GM19438 (cell line): Measurements from ENCODE around the gene KRTAP5-6.
"Not testable (repeated sequence)": the region's sequence is repeated elsewhere in the genome, so short reads cannot be mapped to it uniquely, and the experiment has no call there.

ENCODE experiments used
- ATAC-seq: cut with Tn5 transposase; IDR thresholded peaks from one replicate; pipeline ENCODE4 v1.9.1; 2021; ENCODE audit warnings: low read depth; ENCODE audit not compliant: unreplicated experiment

Gene KRTAP5-6

DNA sequence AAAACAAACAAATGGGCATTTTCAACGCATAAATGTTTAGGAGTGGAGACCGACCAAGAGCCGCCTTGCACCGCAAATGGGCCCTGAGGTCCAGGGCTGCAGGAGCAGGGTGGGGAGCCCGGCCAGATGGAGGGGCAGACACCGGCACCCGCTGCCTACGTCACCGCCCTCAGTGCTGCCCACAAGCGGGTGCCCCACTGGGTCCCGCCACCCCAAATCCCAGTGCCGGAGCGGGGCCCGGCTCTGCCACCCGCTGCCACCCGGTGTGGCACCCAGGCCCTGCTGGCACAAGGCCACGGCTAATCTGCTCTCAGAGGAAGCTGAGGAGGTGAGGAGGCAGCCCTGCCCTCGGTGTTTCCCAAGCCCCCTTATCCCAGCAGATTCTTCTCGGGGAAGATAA lies 13.8 kb upstream of the KRTAP5-6 start:
- ATAC-seq: not testable (repeated sequence)

DNA sequence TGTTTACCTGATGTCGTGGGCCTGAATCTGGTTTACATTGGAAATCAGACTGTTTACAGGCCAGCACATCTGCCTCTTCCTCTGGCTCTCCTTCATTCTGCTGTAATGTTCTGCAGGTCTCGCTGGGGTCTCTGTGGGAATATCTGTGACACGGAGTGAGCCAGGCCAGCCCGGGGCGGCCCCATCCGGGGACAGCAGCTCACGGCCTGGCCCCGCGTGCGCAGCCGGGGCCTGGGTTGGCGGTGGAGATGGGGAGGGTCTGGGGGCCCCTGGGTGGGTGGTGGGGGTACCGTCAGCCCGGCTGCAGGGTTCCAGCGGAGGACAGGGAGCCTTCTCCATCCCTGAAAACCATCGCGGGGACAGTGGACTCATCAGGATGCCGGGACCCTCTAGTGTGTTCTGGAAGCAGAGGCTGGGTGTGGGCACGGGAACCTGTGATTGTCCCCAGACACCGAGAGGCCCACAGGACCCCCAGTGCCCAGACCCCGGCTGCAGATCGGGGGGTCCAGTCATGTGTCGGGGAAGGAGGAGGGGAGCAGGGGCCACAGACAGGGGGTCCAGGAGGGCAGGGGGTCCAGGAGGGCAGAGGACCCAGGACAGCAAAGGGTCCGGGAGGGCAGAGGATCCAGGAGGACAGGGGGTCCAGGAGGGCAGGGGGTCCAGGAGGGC lies 13.0 kb upstream of the KRTAP5-6 start:
- not testable (repeated sequence) for ATAC-seq

DNA sequence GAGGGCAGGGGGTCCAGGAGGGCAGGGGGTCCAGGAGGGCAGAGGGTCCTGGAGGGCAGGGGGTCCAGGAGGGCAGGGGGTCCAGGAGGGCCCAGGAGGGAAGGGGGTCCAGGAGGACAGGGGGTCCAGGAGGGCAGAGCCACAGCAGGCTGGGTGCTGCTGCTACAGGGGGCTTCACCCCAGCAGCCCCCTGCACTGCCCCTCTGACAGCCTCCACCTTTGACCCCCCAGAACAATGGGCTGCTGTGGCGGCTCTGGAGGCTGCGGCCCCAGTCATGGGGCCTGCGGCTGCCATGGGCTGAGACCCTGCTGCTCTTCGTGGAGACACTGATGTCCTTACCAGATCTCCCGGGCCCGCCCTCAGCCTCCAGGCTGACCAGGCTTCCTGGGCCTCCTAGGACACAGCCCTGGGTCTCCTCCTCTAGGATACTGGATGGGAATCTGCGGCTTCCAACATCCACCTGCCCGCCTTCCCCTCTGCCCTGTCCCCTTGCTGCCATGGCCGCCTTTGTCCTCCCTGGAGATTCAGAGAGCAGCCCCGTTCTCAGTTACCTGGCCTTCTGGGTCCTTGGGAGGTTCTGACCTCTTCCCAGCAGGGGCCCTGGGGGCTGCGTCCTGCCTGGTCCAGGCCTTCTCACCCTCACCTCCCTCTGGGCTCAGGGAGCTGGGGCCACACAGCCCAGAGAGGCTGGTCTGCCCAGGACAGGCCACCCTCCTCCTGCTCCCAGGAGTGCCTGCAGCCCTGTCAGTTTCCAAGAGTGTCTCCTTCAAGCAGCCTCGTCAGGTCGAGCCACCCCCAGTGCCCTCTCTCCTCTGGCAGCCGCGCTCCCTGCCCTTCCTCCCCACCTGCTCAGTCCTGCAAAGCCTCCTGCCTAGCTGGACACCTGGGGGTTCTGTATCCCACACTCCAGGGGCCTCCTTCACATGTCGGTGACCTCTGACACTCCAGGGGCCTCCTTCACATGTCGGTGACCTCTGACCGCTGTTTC lies 11.8 kb upstream of the KRTAP5-6 start:
- ATAC-seq: not testable (repeated sequence)

DNA sequence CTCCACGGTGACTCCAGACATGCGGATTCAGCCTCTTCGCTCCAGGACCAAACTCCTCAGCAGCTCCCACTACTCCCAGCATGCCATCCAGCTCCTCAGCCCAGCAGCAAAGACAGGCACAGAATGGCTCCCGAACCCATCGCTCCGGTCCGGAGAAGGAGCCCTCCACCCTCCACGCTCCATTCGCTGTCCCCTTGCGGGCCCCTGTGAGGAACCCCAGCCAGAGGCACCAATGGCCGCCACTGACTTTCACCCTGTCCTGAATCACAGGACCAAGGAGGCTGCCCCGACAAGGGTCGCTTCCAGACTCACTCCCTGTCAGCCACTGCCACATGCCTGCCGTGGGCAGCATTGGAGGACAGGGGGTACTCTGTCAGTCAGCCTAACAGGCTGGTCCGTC lies 10.8 kb upstream of the KRTAP5-6 start:
- not testable (repeated sequence) for ATAC-seq

DNA sequence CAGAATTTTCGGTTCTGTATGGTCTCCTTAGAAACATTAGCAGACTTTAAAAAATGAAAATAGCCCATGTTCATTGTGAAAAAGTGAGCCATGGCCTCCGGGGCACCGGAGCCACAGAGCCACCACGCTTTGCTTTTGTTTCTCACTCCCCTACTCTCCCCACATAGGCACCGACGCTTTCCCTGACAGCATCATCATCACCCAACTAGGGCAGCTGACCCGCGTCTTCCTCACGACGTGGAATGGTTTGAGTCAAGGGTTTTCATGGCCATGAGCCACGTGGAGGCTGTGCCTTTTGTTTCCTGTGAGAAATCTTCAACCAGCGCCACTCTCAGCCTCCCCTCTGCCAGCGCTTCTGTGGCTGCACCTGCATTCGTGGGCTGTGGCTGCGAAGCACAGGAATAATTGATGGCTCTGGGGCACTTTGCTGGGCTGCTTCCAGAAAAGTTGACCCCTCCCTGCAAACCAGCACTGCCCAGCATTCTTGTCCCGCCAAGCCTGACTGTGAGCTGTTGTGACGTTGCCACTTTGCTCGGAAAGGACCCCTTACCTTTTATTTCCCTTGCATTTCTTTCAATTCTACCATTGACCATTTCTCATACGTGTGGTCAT lies 8.6 kb upstream of the KRTAP5-6 start:
- not testable (repeated sequence) for ATAC-seq

DNA sequence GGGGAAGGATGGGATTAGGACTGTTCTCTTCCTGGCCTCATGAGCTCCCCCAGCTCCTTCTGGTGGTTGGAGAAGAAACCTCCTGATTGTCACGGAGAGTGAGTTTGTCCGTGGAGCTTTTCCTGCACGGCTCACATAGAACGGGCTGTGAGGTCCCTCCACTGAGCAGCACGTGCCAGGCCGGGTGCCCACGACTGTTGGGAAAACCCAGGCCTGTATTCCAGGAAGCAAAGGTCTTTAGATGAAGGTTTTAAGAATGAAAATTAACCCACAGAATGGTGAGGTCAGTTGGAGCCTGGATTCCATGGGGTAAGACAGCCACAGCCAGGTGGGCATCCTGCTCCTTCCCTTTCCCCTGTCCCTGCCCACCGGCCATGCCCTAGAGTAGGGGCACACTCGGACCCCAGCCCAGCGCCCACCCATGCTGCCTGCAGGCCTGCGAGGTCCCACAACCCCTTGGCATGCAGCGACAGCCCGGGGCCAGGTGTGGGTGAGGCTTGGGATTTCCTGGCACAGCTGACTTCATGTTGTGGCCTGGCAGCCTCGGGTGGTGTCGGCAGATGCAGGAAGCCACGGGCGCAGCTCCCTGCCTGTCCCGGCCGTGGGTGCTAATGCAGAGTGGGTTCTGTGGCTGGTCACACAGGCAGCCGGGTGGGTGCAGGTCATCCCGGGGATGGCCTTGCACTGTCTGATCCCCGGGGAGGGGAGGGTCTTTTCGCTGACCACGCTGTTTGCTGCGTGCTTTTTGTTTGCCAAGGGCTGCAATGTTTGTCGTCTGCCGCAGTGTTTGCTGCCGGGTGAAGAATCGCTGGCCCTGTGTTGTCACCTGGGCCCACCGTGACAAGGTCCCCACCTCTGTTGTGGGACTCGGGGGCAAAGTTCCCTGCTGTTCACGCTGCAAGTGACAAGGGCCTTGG lies 7.5 kb upstream of the KRTAP5-6 start:
- not testable (repeated sequence) for ATAC-seq

DNA sequence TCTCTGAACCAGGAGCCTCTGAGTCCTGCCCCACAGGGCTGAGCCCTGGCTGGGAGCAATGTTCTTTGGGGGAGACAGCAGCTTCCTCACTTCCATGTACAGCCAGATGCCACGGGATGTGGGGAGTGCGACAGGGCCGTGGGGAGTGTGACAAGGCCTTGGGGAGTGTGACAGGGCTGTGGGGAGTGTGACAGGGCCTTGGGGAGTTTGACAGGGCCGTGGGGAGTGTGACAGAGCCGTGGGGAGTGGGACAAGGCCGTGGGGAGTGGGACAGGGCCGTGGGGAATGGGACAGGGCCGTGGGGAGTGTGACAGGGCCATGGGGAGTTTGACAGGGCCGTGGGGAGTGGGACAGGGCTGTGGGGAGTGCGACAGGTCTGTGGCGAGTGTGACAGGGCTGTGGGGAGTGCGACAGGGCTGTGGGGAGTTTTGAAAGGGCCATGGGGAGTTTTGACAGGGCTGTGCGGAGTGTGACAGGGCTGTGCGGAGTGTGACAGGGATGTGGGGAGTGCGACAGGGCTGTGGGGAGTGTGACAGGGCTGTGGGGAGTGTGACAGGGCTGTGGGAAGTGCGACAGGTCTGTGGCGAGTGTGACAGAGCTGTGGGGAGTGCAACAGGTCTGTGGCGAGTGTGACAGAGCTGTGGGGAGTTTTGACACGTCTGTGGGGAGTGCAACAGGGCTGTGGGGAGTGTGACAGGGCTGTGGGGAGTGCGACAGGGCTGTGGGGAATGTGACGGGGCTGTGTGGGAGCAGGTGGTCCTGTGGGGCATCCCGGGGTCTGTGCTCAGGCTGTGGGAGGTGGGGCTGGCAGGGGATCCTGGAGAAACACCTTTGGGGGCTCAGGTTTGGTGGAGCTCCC lies 6.6 kb upstream of the KRTAP5-6 start:
- ATAC-seq: no peak

DNA sequence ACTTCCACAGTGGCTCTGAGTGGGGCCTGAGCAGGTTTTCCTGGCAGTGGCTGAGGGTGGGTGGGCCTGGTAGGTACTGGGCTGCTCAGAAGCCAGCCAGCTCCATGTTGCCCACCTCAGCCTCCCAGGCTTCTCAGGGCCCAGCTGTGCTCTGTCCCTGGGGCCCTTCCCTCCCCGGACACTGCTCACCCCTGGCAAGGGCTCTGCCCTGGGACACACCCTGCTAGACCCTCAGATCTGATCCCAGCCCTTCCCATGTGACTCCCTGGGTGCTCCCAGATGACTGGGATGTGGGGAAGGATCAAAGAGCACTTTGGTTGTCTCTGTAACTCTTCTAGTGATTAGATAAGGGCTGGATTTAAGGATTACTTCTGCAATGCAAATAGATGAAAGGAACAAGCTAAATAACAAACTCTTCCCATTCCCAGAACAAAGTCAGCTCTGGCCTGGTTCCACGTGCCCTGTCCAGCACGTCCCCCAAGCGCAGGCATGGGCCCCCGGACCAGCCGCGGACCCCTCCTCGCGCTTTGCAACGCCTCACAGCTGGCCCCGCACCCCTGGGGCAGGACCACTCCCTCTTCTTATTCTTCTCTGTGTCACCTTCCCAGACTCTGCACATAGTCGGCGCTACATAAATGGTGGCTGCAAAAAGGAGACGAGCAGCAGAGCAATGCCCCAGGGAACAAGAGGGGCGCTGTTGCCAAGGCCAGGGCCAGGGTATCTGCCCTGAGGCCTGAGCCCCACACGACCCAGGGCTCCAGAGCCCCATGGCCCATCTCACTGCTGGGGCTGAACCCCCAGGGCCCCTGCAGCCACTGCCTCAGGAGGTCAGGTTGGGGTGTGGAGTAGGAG lies 5.7 kb upstream of the KRTAP5-6 start:
- ATAC-seq: no peak

DNA sequence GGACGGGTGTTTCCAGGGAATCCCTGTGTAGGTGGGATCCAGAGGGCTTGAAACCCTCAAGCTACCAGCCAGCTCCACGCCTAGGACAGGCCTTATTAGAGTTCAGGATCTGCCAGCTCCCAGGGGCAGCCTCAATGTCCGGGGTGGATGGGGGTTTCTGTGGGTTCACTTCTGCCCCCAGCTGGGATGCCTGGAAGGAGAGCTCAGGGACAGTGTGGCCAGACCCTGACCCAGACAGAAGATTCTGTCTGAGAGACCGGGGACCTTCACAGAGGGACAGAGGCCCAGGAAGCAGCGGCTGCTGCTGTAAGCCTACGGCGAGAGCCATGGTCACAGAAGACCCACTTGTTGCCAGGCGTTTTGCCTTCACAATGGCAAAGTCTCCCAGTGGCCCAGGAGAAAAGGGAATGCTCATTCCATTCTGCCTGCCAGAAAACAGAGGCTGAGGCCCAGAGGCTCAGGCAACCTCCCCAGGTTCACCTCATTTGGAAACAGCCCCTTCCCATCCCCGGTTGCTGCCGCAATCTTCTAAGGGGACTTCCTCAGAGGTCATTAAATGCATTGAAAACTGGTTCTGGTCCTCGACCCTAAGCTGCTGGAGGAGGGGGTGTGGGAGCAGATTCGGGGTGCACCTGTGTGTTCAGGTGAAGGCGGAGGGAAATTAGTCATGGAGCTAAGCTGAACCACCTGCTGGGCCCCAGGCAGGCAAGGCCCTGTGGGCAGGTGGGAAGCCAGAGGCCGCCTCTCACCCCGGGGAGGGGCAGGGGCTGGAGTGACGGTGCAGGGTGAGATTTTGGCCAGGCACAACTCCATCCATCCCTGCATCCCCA lies 4.9 kb upstream of the KRTAP5-6 start:
- no peak for ATAC-seq

DNA sequence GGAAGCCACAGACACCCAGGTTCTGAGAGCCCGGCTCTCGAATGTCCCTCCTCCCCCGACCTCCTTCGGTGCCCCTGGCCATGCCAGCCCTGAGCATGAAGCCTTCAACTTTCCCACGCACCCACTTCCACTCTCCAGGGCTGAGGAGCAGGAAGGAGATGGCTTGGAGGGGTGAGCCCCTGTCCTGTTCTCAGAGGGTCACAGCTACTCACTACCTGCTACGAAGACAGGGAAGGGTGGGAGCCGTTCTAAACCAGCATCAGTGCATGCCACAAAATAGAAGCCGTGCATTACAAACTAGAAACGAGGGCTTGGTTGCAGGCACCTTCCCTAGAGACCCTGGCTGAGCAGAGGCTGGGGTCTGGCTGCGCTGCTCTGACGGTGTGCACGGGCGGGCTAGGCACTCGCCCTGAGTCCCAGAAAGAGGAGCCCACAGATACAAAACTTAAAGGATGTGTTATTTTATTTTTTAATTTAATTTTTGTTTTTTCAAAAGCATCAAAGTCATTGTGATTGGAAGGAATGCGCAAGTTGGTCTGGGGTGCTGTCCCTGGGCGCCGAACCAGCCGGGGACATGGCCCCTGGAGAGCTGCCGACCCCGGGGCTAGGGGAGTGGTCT lies 4.2 kb upstream of the KRTAP5-6 start:
- ATAC-seq: no peak

DNA sequence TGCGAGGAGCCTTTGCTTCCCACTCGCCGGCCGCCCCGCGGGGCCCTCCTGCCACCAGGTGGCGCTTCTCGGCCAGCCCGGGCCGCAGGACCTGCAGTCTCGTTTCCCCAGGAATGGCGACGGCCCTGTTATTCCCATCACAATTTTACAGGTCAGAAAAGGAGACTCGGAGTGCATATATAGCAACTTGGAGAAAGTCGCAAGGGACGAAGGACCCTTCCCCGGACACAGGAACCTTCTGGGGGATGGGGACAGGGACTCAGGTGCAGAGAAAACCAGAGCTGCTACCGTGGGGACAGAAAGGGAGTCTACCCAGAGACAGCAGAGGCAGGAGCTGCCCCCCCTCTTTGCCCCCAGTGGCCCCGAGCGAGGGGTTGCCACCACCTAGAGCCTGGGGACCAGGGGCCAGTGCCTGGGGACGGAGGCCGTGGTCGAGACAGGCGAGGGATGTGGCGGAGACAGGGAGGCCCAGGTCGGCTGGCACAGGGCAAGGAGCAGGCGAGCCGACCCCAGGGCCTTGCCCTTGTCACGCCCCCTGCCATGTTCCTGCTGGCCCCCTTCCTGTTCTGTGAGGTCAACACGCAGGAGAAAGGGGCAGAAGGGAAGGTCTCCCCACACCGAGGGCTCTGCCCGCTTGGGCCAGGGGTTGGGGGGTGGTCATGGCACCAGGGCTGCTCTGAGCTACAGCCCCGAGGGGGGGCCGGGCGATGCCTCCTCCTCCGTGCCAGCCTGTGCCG lies 3.5 kb upstream of the KRTAP5-6 start:
- ATAC-seq: no peak

DNA sequence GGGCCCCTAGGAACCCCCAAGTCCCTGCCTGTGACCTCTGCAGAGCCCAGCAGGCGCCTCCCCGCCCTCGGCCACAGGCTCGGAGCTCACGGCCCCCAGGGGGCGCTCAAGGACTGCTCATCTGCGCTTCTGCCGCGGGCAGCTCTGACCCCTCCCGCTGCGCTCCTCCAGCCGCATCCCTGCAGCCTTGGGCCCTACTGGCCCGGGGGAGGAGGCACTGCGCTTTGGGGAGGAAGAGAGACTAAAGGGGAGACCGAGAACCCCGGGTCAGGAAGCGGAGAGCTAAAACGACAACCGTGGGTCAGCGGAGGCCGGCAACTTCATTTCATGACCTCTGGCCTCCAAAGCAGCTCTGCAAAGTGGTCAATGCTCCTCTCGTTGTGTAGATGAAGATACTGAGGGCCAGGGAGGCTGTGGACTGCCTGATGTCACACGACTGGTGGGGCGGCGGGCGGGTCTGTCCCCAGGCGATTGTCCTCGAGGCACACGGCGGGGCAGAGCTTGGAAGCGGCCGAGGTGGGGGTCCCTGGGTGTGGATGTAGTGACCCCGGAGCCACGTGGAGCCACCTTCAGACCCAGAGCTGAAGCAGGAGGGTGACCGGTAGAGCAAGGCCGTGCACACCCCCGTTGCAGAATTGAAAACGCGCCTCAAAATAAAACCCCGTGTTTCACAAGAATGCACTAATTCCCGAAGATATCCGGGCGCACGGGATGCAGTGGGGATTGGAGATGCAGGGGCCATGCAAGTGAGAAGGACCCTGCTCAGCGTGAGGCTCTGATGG lies 2.7 kb upstream of the KRTAP5-6 start:
- no peak for ATAC-seq

DNA sequence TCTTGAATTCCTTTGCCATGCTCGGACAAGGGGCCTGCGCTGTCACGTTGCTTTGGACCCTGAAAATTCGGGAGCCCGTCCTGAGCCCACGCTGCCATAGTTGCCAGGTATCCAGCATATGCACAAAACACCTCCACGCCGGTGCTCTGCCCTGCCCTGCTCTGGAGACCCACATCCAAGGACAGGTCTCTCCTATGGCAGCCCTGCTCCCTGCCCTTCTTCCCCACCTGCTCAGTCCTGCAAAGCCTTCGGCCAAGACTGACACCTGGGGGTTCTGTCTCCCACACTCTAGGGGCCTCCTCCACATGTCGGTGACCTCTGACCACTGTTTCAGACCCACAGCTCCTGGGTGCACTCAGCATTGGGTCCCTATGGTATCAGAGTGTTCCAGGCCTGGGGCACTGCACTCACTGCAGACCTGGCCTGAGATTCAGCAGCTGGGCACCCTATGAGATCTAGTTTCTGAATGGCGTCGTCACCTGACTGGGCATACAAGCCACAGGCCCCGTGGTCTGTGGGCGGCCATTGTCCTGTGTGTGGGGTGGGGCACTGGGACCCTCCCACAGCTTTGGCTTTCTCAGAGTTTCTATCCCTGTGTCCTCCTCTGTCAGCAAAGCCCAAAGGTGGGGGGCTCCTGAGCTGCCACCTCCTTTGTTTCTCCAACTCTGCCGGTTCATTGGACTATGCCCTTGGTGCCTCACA lies 2.0 kb upstream of the KRTAP5-6 start:
- ATAC-seq: no peak

DNA sequence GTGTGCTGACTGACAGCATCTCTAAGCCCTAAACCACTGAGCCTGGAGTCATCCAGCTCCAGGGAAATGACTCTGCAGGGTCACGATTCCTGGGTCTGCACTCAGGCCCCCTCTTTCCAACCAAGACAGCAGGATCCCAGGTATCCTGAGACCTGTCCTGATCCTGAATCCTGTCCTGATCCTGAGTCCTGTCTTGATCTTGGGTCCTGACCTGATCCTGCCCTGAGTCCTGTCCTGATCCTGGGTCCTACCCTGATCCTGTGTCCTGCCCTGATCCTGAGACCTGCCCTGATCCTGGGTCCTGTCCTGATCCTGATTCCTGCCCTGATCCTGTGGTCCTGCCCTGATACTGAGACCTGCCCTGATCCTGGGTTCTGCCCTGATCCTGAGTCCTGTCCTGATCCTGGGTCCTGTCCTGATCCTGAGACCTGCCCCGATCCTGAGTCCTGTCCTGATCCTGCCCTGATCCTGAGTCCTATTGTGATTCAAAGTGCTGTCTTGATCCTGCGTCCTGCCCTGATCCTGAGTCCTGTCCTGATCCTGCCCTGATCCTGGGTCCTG lies 1.4 kb upstream of the KRTAP5-6 start:
- ATAC-seq: no peak

DNA sequence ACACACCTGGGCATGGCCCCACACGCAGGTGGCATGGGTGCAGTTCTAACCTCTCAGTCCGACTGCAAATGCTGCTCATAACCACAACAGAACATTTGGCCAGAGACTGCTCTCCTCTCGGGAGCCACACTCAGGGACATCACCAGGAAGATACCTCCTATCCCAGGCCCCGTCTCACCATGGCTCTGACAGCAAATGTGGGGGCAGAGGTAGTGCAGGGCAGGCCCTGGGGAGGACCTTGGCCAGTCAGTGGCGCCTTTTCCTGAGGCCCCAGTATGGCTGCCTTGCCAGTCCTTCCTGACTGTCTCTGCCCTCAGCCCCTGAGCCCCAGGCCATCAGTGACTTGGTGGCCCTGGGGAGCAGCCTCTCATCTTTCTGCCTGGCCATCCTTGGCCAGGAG lies 2.8 kb downstream of the KRTAP5-6 start:
- no peak for ATAC-seq
